Urinary bladder (tissue), 2 donors: ENCODE data around the gene SPEN. TPM values are rescaled to one million over a fixed set of nuclear protein-coding genes. Genes with fewer than 3 reads are reported as not detected.

Experiments
- polyA plus RNA-seq: library from polyadenylated mRNA; stranded (reverse); fragments of 200-250 nt; gene quantifications from one replicate; pipeline ENCODE4 v1.2.3, GENCODE V29; 2013
- small RNA-seq: library from RNA; depleted of rRNA; stranded (forward); fragments of <200 nt; gene quantifications from one replicate; pipeline ENCODE3, GENCODE V24; 2014
- total RNA-seq: library from RNA; depleted of rRNA; stranded (reverse); fragments of >200 nt; gene quantifications from one replicate; pipeline ENCODE4 v1.2.3, GENCODE V29; 2014
- donor health status: healthy.

SPEN gene
- total and polyA plus RNA-seq, 2 donors, result 31.8 to 47.6 TPM

Small RNA genes lying within 50 kb of the gene (small RNA-seq; reads per million reads assigned to genes)
- gene AL034555.1 (not detected), gene AL355994.1 (not detected), gene AL355994.5 (not detected)

Other genes with a start within 250 kb of the SPEN start
- gene DDI2, start 230.2 kb upstream of the SPEN start, total RNA-seq, result 48.8 TPM
- 7.2 TPM for gene DDI2, start 230.2 kb upstream of the SPEN start, polyA plus RNA-seq
- gene PLEKHM2, start 163.4 kb upstream of the SPEN start, total RNA-seq, result 23.5 TPM
- gene PLEKHM2, start 163.4 kb upstream of the SPEN start, polyA plus RNA-seq, result 53.5 TPM
- 0.90 TPM for gene SLC25A34, start 111.4 kb upstream of the SPEN start, total RNA-seq
- gene SLC25A34, start 111.4 kb upstream of the SPEN start, polyA plus RNA-seq, result 1.3 TPM
- gene TMEM82, start 105.2 kb upstream of the SPEN start, total RNA-seq, result not detected
- gene TMEM82, start 105.2 kb upstream of the SPEN start, polyA plus RNA-seq, result not detected
- 28.8 TPM for gene FBLIM1, start 88.9 kb upstream of the SPEN start, total RNA-seq
- gene FBLIM1, start 88.9 kb upstream of the SPEN start, polyA plus RNA-seq, result 107 TPM
- 2.9 TPM for gene UQCRHL, start 40.1 kb upstream of the SPEN start, total RNA-seq
- 3.5 TPM for gene UQCRHL, start 40.1 kb upstream of the SPEN start, polyA plus RNA-seq
- 17.1 TPM for gene ZBTB17, start 128.4 kb downstream of the SPEN start, total RNA-seq
- gene ZBTB17, start 128.4 kb downstream of the SPEN start, polyA plus RNA-seq, result 30.4 TPM
- gene SRARP, start 156.5 kb downstream of the SPEN start, total RNA-seq, result not detected
- gene SRARP, start 156.5 kb downstream of the SPEN start, polyA plus RNA-seq, result 0.03 TPM
- gene HSPB7, start 170.3 kb downstream of the SPEN start, total RNA-seq, result 13.0 TPM
- 144 TPM for gene HSPB7, start 170.3 kb downstream of the SPEN start, polyA plus RNA-seq
- gene CLCNKA, start 174.3 kb downstream of the SPEN start, total RNA-seq, result not detected
- 0.09 TPM for gene CLCNKA, start 174.3 kb downstream of the SPEN start, polyA plus RNA-seq
- gene CLCNKB, start 196.1 kb downstream of the SPEN start, total RNA-seq, result 0.95 TPM
- gene CLCNKB, start 196.1 kb downstream of the SPEN start, polyA plus RNA-seq, result 0.10 TPM
- not detected for gene FAM131C, start 225.9 kb downstream of the SPEN start, total RNA-seq
- 0.30 TPM for gene FAM131C, start 225.9 kb downstream of the SPEN start, polyA plus RNA-seq